ENCODE results near the gene MRPL18. TPM values are rescaled to one million over a fixed set of nuclear protein-coding genes. Genes with fewer than 3 reads are reported as not detected.

Gene MRPL18
- 38.9 and 57.3 TPM in 2 replicates for total RNA-seq

DNA sequence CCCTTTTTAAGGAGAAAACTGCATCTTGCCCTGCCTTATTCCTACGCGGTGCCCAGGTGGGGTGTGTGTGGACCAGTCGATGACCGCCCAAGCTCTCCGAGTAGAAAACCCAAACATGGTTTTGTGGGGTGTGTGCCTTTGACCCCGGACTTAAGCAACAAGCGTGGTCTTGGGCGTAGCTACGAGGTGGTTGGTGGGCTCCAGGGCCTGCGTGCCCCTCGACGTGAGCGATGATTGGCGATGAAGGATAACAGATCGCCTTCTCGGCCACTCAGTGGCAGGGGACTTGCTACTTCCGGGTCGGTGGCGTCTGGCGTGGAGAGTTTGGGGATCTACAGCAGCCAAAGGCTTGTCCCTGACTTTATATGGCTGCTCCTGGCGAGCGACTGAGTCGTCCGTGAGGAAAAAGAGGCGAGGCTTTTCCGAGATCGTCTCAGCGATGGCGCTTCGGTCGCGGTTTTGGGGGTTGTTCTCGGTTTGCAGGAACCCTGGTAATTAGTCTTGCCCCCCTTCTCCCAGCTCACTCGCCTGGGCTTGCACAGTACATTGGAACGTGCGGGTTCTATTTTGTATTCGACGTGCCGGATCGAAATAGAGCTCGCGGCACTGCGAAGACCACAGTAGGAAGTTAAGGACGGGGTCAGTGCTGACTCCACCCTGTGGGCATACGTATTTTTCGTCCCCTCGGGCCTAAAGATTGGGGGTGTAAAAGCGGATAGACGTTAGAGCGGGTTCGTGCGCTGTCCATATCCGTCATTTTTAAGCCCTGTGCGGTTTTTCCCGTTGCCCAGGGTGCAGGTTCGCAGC is at the start of gene MRPL18:
Gene MRPL18, plus strand, starts transcription at position 319 of the 807 bp plus-strand sequence. Its CDS starts 121 bp downstream, at position 440.

DNA sequence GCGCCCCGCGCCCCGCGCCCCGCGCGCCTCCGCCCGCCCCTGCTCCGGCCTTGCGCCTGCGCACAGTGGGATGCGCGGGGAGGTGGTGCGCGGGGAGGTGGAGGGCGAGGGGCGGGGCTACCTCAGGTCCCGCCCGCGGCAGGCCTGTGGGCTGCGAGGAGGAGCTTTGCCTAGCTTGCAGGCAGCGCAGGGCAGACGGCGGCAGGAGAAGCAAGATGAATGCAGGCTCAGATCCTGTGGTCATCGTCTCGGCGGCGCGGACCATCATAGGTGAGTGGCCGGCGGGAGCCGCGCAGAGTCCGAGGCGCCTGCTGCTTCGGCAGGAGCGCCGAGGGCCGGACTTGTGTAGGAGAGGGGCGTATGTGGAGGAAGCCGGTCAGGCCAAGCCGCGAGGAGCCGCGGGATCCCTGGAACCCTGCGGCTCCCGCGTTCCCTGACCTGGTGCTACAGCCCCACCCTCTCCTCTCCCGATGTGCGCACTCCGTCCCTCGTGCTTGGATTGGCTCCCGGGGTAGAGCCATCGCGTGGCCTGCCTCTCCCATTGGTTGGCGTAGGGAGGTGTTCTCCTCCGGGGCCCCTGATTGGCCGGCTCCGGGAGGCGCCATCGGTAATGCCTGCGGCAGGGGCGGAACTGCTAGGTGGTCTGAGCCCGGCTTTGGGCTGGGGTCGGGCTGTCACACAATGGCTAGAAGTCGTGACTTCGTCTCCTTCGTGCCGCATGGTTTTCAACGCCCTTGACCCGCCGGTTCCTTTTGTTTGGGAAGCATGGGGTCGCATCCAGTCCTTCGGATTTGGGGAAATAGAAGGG is 28.2 kb upstream of the MRPL18 start, which contains the start of gene ACAT2:
Gene ACAT2, plus strand, starts transcription at position 173 of the 808 bp plus-strand sequence. Its CDS starts 43 bp downstream, at position 216.

DNA sequence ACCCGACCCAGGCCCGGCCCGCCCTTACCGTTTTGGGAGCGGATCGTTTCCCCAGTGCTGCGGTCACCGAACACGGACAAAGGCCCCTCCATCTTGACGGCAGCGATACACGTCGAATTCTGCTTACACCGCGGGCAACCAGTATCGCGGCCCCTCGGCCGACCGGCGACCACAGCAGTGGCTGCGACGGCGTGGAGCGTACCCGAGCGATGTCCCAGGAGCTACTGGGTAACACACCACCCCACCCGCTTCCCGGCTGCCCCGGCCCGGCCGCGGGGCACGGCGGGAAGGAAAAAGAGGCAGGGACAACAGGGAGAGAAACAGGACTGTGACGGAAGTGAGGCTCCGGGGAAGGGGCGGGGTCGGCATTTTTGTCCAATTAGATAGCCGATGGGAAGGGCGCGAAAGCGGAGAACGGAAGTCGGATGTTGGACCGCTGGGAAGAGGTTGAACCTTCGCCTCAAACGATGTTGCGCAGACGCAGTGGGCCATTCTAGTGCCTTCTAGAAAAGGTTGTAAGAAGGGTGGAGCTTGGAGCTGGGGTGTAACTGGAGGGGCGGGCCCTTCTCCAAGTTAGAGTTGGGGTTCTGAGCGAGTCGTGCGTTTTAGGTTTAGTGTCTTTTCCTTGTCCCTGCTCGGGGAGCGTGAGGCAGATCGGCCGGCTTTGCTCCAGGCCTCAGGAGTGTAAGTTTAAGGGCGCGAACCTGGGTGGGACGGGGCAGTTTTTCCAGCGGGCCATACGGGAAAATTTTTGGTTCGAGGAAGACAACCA is 704 bp upstream of the MRPL18 start, which contains the start of gene TCP1:
Gene TCP1, minus strand, starts transcription at position 226 of the 772 bp plus-strand sequence. Its CDS starts 134 bp downstream, at position 92.

DNA sequence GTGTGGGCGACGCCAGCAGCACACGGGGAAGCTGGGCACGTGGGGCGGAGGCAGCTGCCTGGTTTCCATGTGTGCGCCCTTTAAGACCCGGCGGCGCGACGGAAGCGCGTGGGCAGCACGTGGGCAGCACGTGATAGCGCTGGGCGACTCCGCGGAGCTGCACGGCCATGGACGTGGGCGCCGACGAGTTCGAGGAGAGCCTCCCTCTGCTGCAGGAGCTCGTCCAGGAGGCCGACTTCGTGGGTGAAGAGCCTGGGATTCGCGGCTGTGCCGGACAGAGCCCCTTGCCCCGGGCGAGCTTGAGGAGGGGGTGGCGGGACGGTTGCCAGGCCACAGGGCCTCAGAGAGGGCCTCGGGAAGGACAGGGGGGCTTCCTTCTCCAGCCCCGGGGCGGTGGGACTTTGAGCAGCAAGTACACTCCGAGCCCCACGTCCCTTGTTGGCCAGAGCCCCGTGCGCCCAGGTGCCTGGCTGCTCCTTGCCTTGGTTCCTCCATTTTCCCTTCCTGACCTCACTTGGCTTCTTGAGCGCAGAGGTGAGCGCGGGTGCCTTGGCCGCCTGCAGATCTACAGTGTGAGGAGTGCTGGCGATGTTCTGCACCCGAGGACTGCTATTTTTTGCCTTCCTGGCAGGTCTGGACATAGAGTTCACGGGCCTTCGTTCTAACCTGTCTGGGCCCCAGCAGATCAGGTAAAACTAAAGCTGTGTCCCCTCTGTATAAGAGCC is 10.0 kb downstream of the MRPL18 start, which contains the start of gene PNLDC1:
Gene PNLDC1, plus strand, starts transcription at position 136 of the 725 bp plus-strand sequence. Its CDS starts 32 bp downstream, at position 168.

Small RNA genes within 50 kb of the gene (small RNA-seq; reads per million reads assigned to genes)
- gene SNORA20, result 626 reads per million, percentile 99 among the genes with 10 or more reads in this experiment
- gene SNORA29, result not detected

Other genes starting within 250 kb of the MRPL18 start
- 22.0 and 38.7 TPM in 2 replicates for gene SOD2, start 97.2 kb upstream of the MRPL18 start, total RNA-seq
- 77.1 and 80.1 TPM in 2 replicates for gene WTAP, start 63.0 kb upstream of the MRPL18 start, total RNA-seq
- 14.5 and 54.0 TPM in 2 replicates for gene ACAT2, start 28.4 kb upstream of the MRPL18 start, total RNA-seq
- 126 and 204 TPM in 2 replicates for gene TCP1, start 865 bp upstream of the MRPL18 start, total RNA-seq
- 0.11 TPM in 1 of 2 replicates, not detected in the other for gene PNLDC1, start 9.8 kb downstream of the MRPL18 start, total RNA-seq
- not detected in 2 replicates for gene MAS1, start 100.5 kb downstream of the MRPL18 start, total RNA-seq
- 85.2 and 106 TPM in 2 replicates for gene IGF2R, start 178.6 kb downstream of the MRPL18 start, total RNA-seq